IPS-11a (cell line): ENCODE results near the gene TTC39B.

ENCODE experiments used
- H3K4me3 ChIP-seq: one replicate; pipeline ENCODE4 v1.5.1; 2013; ENCODE audit warnings: low read depth, low read length, control low read depth

TTC39B gene

DNA sequence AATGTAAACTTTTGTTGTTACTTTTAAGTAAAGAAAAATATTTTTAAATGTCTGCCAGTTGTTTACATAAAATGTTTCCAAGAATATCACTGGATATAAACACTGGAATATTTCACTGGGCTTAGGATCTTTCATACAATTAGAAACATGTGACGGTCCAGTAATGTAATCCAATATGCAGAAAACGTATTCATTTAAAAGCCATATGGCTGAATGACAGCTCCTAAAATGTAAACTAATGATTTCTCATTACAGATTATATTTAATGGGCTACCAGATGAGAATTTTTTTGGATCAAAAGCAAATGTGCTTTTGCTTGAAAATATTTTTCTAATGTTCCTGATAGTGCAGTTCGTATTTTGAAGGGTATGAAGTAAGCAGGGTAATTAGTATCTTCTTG, 124.3 kb downstream of the TTC39B start:
- no peak overlapping the region for H3K4me3 ChIP-seq

DNA sequence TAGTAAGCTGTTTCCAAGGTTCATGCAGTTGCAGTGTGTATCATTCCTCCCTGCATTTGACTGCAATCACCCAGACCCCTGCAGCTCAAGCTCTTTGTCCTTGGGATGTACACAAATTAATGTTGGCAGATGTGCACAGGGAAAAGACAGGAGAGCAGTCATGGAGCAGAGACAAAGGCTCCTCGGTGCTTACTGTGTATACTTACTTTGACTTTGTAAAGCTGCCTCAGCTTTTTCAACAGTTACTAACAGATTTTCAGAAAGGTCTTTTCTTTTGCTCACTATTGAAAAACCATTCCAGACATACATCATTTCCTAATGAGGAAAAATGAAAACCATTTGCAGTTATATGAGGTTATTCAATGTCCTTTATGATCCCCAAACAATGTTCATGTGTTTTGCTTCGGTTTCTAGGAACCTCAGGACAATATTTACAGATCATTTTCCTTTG, 124.9 kb downstream of the TTC39B start:
- no peak overlapping the region for H3K4me3 ChIP-seq

DNA sequence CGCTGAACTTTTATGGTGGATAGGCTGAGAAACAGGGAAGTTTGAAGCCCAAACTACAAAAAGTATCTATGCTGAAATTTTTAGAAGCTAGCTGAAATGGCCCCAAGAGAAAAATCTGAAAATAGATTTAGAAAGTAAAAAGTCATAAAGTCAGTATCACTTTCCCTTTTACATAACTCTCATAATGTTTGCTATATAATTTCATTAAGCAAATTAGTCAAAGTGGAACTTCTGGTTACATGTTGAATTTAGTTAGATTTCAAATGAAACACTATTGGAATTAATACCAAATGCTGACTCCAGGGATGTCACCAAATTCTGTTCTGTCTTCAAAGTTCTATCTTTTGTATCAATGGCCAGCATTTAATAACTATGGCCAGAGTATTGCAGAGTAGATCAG, 126.9 kb downstream of the TTC39B start:
- H3K4me3 ChIP-seq: no peak overlapping the region

DNA sequence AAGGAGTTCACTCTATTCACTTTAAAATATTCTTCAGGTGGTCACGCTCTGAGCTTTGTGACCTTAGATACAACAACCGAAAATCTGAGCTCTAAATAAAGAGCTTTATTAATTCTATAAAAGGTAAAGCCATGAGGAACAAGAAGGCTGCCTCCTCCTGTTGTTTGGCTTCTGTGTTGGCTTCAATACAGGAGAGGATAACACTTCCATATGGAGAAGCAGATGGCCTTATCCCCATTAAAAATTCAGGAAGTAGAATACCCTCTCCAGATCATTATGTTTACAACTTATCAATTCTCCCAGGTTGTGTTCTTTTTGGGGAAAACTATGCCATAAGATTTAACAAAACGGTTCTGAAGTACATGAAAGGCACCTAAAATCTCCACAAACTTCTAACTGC, 128.4 kb downstream of the TTC39B start:
- no peak overlapping the region for H3K4me3 ChIP-seq

DNA sequence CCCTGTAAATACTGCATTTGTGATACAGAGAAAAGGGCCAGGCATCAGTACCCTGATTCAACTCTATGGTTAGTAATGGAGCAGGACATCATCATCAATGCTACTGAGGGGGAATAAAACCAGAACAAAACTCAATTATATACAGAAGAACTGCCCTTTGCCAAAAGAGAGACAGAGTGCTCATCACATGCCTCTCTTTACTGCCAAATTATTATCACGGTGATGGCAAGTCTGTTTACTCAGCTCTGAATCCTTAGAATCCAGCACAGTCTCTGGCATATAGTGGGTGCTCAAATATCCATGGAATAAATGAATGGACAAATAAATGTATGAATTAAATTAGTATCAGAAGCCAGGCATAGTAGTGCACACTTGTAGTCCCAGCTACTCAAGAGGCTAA, 130.2 kb downstream of the TTC39B start:
- H3K4me3 ChIP-seq: no peak overlapping the region

DNA sequence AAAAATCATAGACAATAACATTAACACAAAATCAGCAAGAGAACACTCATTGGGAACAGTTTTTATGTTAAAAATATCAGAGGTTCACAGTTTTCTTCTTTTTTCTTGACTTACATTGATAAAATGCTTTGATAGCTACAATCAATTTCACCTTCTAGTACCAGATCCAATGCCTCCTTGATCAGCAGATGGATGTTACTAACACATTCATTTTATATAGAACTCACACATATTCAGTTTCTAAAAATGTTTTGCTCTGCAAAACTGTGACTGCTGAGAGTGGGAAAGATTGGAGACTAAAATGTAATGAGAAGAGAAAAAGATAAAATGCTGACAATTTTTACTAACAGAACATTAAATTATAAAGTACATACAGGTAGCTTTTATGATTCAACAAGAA, 143.1 kb downstream of the TTC39B start:
- H3K4me3 ChIP-seq: no peak overlapping the region

DNA sequence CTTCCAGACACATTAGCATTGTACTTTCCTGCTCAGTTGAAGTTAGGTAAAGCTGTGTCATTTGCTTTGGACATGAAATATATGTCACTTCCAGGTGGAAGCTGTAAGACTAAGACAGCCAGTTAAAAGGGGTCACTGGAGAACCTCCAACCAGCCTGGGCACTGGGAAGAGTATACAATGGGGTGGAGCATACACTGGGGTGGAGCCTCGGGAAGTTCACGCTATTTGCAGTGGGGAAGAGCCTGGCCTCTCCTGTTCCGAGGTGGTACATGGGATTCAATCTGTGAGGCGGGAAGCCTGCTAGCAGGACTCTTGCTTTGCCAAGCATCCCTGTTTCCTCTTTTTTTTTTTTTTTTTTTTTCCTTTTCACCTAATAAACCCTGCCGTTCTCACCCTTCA, 145.3 kb downstream of the TTC39B start:
- H3K4me3 ChIP-seq: no peak overlapping the region

DNA sequence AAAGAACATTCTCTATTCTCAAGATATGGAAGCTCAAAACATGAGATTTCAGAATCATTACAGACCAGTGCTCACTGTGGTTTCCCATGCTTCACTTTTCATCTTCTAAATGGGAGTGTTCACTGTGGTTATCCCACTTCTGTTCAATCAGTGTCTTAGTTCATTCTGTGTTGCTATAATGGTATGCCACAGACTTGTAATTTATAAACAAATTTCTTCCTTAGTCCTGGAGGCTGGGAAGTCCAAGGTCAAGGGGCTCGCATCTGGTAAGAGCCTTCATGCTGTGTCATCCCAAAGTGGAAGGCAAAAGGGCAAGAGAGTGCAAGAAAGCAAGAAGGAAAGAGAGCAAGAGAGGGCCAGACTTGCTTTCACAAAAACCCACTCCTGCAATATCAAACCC, 146.3 kb downstream of the TTC39B start:
- no peak overlapping the region for H3K4me3 ChIP-seq

DNA sequence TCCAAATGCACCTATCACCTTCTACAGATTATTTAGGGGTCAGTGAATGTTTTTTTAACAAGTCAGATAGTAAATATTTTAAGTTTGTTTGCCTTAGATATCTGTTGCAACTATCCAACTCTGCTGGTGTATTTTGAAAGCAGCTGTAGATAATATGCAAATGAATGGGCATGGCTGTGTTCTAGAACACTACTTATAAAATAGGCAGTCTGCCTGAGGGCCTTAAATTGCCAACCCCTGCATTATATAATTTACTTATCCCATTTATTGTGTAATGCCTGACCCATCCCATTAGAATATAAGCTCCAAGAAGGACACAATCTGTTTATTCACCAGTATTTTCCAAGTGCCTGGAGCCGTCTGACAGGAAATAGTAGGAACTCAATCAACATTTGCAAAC, 149.0 kb downstream of the TTC39B start:
- no peak overlapping the region for H3K4me3 ChIP-seq

DNA sequence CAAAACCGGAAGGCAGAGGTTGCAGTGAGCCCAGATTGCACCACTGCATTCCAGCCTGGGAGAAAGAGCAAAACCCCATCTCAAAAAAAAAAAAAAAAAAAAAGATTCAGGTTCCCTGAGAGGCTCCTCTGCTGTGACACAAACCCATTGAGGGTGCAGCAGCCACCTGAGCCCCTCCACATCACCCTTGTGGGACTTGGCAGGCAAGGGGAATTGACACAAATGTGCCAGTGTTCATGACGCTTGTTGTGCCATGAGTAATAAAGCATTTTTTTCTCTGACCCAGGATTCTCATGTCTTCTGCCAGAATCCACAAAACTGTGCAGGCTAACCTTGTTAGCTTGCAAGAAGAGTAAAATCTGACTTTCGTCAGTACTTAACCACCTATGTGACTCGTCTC, 149.6 kb downstream of the TTC39B start:
- no peak overlapping the region for H3K4me3 ChIP-seq

DNA sequence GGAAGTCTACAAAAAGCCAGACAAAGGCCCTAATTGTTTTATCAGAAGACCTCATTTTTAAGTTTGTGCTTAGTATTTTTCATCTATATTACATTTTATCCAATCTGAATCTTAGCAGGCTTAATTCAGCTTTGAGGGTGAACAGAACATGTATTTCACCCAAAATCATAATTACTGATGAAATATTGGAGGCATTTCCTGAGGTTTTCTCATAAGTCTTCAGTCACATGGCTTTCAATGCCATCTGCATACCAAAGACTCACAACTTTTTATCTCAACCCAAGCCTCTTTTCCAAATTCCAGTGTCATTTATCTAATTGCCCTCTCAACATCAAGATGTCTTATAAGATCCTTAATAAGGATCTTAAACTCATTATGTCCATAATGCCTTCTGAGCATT, 150.8 kb downstream of the TTC39B start:
- no peak overlapping the region for H3K4me3 ChIP-seq

DNA sequence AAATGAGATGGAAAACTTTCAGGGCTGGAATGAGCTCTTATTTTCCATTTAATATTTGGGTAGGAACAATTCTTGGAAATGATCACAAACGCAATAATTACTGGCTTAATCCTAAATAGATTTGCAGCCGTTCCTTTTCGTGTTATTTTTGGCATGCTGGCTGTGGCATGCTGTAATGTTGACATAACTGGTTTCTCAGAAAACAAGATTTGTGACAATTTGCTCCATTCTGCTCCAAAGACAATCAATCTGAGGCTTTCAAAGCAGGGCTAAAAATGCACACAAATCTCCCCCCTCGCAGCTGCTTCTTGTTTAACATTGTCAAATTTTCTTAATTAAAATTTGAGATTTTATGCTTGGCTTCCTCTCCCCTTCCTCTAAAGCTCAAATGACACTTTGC, 151.2 kb downstream of the TTC39B start:
- H3K4me3 ChIP-seq: no peak overlapping the region

DNA sequence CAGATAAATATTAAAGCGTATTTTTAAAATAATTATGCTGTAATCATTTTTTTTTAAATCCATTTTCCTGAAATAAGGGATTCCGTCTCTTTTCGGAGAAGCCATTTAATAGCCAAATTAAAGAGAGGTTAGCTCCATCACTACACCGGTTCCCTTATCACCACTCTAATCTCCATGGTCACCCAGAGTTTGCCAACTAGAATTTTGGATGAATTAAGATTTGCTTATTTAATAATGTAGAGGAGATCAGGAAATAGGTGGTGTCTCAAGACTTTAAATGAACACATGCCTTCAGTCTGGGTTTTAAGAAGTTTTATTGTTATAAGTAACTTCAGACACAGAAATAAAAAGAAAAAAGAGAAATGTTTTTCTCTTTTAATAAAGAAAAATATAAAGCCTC, 151.7 kb downstream of the TTC39B start:
- no peak overlapping the region for H3K4me3 ChIP-seq

DNA sequence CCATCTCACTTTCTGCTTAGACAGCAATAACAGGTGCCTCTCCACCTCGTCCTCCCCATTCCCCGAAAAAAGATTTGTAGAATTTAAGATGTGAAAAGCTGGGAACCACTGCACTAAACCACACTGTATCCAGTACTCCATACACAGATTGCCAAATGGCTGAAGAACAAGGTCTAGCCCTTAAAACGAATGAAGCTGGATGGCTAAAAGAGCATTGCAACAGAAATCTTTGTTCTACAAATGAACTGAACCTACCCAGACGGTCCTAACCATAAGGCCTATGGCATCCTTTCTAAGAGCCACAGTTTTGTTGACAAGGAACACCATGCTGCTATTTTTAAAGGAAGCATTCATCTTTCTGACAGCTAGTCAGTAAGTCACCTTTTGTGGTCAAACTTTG, 152.3 kb downstream of the TTC39B start:
- H3K4me3 ChIP-seq: no peak overlapping the region

DNA sequence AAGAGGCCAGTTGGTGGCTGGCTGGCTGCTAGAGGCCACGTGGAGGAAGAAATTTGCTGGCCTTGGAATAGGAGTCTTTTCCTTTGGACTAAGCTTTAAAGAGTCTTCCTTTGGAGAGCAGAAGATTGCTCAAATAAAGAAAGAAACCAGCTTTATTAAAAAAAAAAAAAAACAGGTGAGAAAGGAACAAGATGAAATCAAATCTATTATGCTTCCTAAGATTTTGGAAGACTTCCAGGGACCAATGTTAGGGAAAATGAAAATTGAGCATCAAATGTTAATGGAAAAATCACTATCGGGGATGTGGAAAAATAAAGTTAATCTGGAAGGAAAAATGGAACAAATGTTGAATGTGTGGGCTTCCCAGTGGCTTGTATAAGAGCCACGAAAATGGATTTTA, 153.1 kb downstream of the TTC39B start:
- H3K4me3 ChIP-seq: no peak overlapping the region

DNA sequence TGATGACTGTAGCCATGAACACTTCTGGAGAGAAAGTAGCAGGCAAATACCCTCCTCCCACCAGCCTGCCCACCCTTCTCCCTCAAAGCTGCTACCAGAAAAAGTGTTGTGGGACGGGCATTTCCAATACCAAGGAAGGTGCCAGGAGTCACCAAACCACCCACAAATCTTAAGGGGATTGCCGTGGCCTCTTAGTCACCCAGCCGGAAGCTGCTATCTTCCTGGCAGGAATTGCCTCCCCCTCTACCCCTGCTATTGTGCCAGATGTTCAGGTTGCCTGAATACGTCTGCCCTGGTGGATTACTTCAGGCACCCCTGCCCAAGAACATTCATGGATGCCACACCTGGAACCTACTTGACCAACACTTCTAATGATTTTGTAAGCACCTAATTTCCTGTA, 156.1 kb downstream of the TTC39B start:
- no peak overlapping the region for H3K4me3 ChIP-seq

DNA sequence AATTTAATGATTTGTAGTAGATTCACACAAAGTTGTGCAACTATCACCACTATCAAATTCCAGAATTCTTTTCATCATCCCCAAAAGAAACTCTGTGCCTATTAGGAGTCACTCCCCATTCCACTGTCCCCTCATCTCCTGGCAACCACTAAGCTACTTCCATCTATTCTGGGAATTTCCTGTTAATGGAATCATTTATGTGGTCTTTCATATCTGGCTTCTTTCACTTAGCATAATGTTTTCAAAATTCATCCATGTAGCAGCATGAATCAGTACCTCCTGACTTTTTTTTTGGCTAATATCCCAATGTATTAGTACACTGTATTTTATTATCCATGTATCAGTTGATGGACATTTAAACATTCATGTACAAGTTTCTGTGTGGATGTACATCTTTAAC, 157.6 kb downstream of the TTC39B start:
- no peak overlapping the region for H3K4me3 ChIP-seq

DNA sequence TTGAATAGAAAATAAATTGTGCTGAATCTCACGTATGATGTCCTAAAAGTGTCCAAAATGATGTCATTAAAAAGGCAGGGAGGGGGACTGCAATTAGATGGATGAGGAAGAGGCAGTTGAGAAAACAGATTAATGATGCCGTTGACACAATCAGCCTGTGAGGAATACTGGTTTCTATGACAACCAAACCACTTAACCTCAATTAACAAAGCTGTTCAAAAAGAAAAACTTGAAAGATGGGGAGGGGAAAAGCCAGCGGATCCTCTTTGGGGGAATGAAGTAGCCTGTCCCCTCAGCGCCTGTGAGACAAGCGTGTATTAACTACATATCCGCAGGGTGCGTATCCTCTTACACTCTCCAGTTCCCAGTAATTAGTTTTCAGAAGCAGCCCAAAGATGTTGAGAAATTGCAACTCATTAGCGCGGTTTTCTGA, 160.7 kb downstream of the TTC39B start:
- no peak overlapping the region for H3K4me3 ChIP-seq

DNA sequence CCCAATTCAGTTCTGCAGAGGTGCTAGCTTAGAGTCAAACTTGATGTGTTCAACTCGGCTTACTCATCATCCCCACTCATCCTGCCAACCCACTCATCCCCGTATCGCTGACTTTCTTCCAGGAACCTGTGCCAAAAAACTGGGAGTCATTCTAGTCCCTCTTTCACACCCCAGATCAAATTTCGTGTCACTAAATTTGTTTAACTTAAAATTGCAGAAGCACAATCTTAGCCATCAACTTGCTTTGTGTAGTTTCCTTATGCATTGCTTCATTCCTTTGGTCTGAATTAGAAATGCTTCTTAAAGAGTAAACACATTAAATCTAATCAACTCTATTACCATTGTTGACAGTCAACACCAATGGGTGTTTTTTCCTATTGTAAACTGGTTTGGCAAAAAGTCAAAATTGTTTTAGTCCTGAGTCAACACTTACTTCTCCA, 162.4 kb downstream of the TTC39B start:
- H3K4me3 ChIP-seq: no peak overlapping the region

DNA sequence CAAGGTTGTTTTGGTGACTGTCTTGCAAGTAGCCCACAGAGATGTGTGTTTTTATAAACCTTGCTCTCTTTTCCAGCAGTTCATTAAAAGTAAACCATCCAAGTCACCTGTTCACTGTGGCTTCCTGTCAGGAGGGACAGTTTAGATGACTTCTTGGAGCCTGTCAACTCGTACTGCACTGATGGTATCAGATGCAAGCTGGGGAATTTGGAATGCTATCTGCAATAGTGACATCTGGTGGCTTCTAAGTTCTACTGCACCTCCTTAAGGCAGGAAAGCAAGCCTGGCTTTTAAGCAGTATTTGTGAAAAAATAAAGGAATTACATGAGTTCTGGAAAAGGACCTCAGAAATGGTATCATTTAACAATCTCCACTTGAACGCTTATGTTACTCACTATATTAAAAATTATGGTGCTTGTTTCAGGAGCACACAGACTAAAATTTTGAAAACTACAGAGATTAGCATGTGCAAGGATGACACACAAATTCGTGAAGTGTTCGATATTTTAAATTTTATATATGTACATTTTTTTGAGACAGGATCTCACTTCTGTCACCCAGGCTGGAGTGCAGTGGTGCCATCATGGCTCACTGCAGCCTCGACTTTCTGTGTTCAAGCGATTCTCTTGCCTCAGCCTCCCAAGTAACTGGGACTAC, 164.0 kb downstream of the TTC39B start:
- H3K4me3 ChIP-seq: no peak overlapping the region

DNA sequence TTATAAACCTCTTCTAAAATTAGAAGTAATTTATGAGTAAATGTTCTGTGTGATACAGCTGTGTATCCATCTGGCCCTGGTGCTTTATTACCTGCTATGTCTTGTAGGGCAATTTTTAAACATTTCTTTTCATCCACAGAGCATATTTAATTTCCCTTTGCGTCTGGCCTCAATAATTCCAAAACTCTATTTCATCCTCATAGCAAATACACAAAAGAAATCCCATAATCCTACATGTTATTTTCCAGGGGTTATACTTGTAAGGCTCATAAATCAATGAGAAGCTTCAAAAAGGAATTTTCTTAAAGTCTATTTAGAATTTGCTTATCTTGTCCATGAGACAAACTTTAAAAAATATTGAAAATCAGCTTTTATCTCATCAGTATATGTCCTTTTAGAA, 167.0 kb downstream of the TTC39B start:
- H3K4me3 ChIP-seq: no peak overlapping the region

DNA sequence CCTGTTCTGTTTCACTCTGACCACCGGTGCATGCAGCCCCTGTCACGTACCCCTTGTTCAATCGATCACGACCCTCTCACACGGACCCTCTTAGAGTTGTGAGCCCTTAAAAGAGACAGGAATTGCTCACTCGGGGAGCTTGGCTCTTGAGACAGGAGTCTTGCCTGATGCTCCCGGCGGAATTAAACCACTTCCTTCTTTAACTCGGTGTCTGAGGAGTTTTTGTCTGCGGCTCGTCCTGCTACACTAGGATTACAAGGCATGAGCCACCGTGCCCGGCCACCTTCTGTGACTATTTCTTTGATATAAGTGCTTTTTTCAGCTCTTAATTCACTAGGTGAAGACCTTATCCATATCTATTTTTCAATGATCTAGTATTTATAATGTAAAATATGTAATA, 167.5 kb downstream of the TTC39B start:
- no peak overlapping the region for H3K4me3 ChIP-seq

DNA sequence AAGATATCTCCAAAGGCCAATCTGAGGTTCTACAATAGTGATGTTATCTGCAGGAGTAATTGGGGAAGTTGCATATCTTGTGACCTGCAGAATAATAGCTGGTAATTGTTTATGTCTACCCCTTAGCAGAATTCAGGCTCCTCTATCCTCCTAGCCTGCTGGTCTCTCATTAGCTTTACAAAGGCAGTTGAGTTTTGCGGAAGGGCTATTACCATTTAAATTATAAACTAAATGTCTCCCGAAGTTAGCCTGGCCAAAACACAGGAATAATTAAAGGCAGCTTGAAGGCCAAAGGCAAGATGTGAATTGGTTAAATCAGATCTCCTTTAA, 168.7 kb downstream of the TTC39B start:
- H3K4me3 ChIP-seq: no peak overlapping the region
